ENCODE data around the gene TFCP2L1.

Gene TFCP2L1

DNA sequence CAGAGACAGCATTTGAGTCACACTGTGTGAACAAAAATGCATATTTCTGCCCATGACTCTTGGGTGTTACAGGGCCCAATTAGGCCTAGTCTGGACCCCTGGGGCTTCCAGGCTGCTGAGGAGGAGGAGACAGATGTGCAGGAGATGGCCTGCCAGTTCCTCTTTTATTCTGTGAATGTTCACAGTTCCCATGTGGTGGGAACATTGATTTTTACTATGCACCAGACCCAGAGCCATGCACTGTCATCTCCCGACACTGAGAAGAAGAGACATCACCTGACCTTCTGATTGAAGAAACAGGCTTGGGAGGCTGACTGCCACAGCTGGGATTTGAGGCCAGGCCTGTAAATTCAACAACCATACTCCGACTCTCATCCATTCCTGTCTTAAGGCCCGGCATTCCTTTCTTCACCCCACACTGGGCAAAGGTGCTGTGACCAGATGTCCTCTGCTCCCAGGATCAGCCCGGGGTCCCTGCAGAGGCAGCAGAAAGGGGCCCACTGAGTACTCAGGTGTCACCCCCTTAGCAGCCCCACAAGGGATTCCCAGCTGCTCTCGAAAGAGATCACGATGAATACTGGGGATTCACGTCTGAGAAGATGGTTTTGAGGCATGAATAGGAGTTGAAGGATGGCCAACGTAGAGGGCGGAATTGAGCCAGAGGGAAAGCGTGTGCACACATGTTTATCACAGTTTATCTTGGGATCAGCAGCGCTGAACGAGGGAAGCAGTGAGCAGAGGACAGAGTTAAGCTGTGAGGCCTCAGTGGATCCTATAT is 3.6 kb upstream of the TFCP2L1 start:
- DNase-seq (ENCODE audit: low read depth) = no peak
- TF ChIP-seq, protein P1, sequence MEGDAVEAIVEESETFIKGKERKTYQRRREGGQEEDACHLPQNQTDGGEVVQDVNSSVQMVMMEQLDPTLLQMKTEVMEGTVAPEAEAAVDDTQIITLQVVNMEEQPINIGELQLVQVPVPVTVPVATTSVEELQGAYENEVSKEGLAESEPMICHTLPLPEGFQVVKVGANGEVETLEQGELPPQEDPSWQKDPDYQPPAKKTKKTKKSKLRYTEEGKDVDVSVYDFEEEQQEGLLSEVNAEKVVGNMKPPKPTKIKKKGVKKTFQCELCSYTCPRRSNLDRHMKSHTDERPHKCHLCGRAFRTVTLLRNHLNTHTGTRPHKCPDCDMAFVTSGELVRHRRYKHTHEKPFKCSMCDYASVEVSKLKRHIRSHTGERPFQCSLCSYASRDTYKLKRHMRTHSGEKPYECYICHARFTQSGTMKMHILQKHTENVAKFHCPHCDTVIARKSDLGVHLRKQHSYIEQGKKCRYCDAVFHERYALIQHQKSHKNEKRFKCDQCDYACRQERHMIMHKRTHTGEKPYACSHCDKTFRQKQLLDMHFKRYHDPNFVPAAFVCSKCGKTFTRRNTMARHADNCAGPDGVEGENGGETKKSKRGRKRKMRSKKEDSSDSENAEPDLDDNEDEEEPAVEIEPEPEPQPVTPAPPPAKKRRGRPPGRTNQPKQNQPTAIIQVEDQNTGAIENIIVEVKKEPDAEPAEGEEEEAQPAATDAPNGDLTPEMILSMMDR (conservative IDR thresholded peaks at IDR 0.05; ENCODE audit: control insufficient read depth, insufficient read depth, low read depth, low read length) = no peak
- no peak overlapping the region for H3K4me3 ChIP-seq (ENCODE audit: control insufficient read depth, low read depth, low read length)

DNA sequence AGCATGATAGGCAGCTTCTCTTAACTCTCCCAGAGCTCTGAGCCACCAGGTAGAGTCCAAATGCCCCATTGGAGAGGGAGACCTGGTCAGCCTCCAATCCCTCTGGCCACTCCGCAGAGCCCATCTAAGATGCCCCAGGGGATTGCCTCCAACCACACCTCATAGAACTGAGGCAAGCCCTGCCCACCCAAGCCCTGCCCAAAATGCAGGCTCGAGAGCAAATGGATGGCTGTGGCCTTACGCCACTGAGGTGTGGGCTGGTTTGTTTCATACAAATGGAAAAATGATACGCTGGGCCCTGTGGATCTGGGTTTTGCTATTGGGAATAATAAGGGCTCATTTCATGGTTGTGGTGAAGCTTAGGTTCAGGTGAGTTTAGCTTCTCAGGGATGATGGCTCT is 3.0 kb upstream of the TFCP2L1 start:
- no peak for DNase-seq (ENCODE audit: low read depth)
- TF ChIP-seq, protein P1 (conservative IDR thresholded peaks at IDR 0.05; ENCODE audit: control insufficient read depth, insufficient read depth, low read depth, low read length) = no peak
- no peak overlapping the region for H3K4me3 ChIP-seq (ENCODE audit: control insufficient read depth, low read depth, low read length)

DNA sequence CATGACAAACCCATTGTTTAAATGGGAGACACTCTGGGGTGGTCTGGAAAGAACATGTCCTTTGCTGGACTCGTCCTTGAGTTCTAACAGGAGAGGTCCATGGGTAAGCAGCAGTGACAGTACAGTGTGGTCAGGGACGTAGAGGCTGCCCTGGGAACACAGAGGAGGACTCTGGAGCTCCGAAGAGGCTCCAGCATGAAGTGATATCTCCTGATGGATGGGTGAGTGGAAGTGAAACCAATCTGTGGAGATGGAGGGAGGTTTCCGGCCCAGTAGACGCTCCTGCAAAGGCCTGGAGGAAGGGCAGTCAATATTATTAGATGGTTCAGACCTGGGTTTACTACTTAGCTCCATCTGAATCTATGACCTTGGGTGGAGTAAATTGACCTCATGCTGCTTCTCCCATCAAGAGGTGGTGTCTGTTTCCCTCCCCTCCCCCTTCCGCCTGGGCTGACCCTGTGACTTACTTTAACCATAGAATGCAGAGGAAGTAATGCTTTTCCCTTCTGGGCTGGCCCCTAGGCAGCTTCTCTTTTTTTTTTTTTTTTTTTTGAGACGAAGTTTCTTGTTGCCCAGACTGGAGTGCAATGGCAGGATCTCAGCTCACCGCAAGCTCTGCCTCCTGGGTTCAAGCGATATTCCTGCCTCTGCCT is 2.3 kb upstream of the TFCP2L1 start:
- TF ChIP-seq, protein P1 (conservative IDR thresholded peaks at IDR 0.05; ENCODE audit: control insufficient read depth, insufficient read depth, low read depth, low read length) = no peak
- no peak for DNase-seq (ENCODE audit: low read depth)
- H3K4me3 ChIP-seq (ENCODE audit: control insufficient read depth, low read depth, low read length) = no peak overlapping the region

DNA sequence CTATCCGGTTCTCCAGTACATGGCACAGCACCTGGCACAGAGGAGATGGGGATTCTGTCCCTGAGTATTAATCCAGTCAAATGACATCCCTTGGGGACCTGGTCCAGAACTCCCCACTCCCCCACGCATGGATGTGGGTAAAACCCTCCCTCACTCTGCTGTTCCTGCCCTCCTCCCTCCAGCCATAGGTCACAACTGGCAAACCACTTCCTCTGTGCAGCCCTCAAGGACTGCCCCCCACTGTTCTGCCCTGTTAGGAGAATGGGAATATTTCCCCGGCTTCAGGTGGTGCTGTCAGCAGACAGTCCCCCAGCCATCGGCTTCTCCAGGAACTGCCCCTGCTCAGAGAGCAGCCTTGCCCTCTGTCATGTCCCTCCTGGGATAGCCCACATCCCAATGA is 1.5 kb upstream of the TFCP2L1 start:
- no peak for DNase-seq (ENCODE audit: low read depth)
- H3K4me3 ChIP-seq (ENCODE audit: control insufficient read depth, low read depth, low read length) = no peak overlapping the region
- TF ChIP-seq, protein P1 (conservative IDR thresholded peaks at IDR 0.05; ENCODE audit: control insufficient read depth, insufficient read depth, low read depth, low read length) = no peak

DNA sequence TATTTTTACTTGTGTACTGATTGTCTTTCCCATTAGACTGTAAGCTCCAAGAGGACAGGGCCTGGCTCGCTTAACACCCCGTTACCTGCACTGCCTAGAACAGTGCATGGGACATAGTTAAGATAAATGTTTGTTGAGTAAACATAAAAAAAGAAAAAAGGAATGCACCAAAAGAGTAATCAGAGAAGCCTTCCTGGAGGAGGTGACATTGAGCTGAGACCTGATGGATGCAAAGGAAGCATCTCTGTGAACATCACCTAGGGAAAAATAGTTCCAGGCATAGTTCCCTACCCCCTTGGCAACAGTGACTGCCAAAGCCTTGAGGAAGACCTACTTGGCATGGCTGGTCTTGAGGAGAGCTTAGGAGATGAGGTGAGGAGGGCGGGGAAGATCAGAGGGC is 924 bp upstream of the TFCP2L1 start:
- TF ChIP-seq, protein P1 (conservative IDR thresholded peaks at IDR 0.05; ENCODE audit: control insufficient read depth, insufficient read depth, low read depth, low read length) = no peak
- no peak for DNase-seq (ENCODE audit: low read depth)
- H3K4me3 ChIP-seq (ENCODE audit: control insufficient read depth, low read depth, low read length) = no peak overlapping the region

DNA sequence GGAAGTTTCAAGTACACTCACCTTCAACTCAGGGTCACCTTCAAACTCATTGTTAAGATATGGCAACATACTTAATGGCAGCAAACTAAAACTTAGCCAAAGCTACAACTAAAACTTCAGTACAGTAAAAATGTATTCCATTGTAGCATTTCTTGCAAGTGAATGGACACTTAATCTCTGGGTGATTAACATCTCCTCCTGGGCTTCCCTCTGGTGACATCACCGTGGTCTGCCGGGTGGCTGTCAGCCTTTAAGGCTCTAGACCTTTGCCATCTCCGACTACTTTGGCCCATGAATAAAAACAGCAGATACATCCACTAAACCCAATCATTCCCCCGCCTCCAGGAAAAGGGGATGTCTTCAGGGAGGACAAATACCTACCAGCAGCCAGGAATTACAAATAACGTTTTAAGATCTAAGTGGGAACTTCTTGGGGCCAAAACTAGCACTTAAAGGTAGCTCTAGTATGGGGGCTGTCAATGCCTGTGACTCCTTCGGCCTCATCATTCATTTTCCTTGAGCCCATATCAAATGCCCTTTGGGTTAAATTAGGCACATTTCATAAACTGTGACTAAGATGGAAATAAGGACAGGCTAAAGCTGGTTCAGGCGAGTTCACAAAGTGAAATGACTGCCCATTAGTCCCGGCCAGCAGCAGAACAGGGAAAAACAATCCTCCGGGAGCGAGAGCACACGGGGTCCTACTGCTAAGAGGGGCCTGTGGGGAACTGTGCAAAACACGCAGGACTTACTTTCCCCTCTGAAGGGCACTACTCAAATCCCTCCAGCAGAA is 1.1 kb downstream of the TFCP2L1 start:
- H3K4me3 ChIP-seq (ENCODE audit: control insufficient read depth, low read depth, low read length) = no peak overlapping the region
- no peak for DNase-seq (ENCODE audit: low read depth)
- TF ChIP-seq, protein P1 (conservative IDR thresholded peaks at IDR 0.05; ENCODE audit: control insufficient read depth, insufficient read depth, low read depth, low read length) = no peak

All from fibroblast of mammary gland (primary cell).